LNCaP clone FGC (cell line): ENCODE data around the gene KIAA0753.

ENCODE experiments used
- DNase-seq: peaks from one replicate; pipeline ENCODE4 v3.0.0-alpha.2; 2011; ENCODE audit warnings: low read depth
- H3K4me3 ChIP-seq: 2 replicates; pipeline ENCODE4 v1.5.1; 2011; ENCODE audit warnings: mild to moderate bottlenecking, low read depth, low read length, control low read depth
- CTCF ChIP-seq: IDR thresholded peaks from 2 replicates; pipeline ENCODE4 v1.5.1; 2012; ENCODE audit warnings: mild to moderate bottlenecking; ENCODE audit not compliant: control insufficient read depth, insufficient read depth; ENCODE audit errors: extremely low read depth

The KIAA0753 gene

GRCh38 chr17:6534846-6535514, 105.5 kb downstream of the KIAA0753 start:
- TF ChIP-seq CTCF: no peak
- DNase-seq: no peak
- no peak overlapping the region for H3K4me3 ChIP-seq

- no peak overlapping the region for H3K4me3 ChIP-seq
- TF ChIP-seq CTCF: no peak
- DNase-seq: no peak
Measured at GRCh38 chr17:6532441-6532885, 108.0 kb downstream of the KIAA0753 start.

GRCh38 chr17:6531575-6531974, 108.9 kb downstream of the KIAA0753 start:
- TF ChIP-seq CTCF: no peak
- H3K4me3 ChIP-seq: no peak overlapping the region
- DNase-seq: no peak

DNA sequence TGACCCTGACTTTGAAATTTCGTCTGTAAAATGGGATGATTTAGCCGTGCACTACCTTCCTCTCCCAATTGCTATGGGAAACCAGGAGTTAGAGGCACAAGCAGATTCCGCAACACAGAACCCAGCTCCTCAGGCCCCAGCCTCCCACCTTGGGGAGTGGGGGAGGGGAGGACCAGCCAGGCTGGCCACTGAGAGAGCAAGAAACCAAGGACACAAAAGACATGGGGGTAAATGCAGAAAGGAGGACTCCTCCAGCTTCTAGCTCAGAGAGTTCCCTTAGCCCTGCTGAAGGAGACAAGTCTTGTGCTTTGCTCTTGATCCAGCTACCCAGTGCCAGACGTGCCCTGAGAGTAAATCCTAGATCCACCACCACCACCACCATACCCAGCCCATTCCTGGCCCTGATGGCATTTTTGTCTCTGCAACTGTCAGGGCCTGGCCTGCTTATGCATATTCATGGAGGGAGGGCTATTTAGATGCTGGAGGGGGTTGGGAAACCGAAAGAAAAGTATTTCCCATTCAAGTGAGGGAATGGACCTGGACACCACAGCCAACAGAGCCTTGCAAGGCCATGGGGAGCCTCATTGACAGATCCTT, 110.1 kb downstream of the KIAA0753 start:
- no peak overlapping the region for H3K4me3 ChIP-seq
- TF ChIP-seq CTCF: no peak
- DNase-seq: no peak

DNA sequence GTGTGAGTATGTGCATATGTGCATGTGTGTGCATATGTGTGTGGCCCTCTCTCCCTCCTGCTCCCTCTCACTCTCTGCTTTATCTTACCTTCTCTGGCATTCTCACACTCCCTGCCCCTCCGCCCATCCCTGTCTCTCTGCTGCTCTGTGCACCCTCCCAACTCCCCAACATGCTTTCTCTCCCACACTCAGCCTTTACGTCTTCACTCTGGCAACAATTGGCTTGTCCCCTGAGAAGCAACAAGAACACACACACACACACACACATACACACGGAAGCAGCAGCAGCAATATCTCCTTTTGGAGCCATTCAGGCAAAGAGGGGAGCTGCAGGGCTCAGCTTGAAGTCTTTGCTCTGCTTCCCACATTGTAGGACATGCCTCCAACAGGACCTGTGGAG, 112.0 kb downstream of the KIAA0753 start:
- TF ChIP-seq CTCF: no peak
- DNase-seq: no peak
- no peak overlapping the region for H3K4me3 ChIP-seq
